ENCODE measurements around the gene CASP6.

- TF ChIP-seq CTCF (IDR thresholded peaks at IDR 0.05), result no peak
- no peak for TF ChIP-seq EP300 (IDR thresholded peaks at IDR 0.05)
- TF ChIP-seq POLR2A (IDR thresholded peaks at IDR 0.05), result no peak
Observed at GRCh38 chr4:109699553-109700225, 3.6 kb downstream of the CASP6 start.
